ENCODE measurements around the gene ATP5MC2.

The ATP5MC2 gene

DNA sequence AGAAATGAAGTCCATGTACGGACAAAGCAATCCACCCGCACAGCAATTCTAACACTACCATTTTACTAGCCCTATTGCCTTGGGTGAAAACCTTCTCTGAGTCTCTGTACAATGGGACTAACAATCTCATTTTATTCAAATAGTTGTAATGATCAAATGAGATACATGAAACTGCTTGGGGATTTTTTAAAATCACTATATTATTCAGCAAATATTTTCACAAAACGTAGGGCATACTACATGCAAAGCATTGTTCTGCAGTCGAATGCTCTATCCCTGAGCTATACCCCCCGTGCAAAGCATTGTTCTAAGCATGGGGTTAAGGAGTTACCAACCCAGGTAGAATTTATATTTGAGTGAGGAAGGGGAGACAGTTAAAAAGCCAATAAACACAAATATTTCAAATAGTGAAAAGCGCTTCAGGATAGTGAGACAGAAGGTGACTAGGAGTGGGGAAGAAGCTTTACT lies 49.1 kb downstream of the ATP5MC2 start:
- Histone ChIP-seq H3K36me3 (ENCODE audit: insufficient read depth, low read length) (no peaks in the 10 kb centered on the region), H3K9me3 (ENCODE audit: low read length) (no peaks in the 10 kb centered on the region), H3K27me3 (ENCODE audit: insufficient read depth, low read length) (no peaks in the 10 kb centered on the region), H2AFZ (ENCODE audit: low read depth, low read length) (peak overlapping the region; percentile 77), H3K4me3 (ENCODE audit: low read length) (peak overlapping the region; percentile 76), H3K4me1 (ENCODE audit: insufficient read depth, low read length) (peaks cover 22% of the 10 kb centered on the region)

DNA sequence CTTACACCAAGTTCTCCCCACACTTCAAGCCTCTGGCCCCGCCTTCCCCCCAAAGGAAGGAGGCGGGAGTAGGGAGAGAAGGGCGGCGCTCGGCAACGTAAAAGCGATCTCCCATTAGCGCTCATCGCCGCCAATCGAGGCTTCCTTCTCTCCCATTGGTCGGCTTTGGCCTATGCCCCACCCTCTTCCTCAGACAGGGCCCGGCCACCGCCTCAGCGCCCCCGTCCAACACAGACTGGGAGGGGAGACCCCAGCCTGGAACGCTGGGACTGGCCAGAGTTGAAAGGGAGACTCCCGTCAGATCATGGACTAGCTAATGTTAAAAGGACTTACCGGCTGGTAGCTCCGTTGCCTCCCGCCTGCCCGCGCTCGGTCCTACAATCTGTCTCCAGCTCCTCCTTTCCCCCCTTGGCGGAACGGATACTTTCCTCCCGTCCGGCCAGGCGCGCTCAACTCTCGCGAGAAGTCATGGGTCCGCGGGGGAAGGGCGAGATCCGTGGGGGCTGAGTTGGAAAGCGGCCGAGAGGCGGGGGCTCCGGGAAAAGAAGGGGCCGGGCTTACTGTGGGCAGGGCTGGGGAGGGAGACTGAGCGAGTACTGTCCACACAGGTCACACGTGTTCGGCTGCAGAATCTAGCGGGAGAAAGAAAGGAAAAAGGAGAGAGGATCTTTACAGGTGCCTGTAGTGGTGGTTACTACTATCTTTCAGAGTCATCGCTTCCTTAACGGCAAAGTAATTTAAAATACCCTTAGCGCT lies 49.8 kb downstream of the ATP5MC2 start, which contains the start of gene ATF7:
Gene ATF7, minus strand, starts transcription at position 437 of the 756 bp plus-strand sequence. CDS start 25,382 bp downstream, outside the sequence.
- Histone ChIP-seq H3K9me3 (ENCODE audit: low read length) (no peaks in the 10 kb centered on the region), H2AFZ (ENCODE audit: low read depth, low read length) (peak within 1 kb of the TSS; percentile 77), H3K27me3 (ENCODE audit: insufficient read depth, low read length) (no peaks in the 10 kb centered on the region), H3K4me3 (ENCODE audit: low read length) (peak within 1 kb of the TSS; percentile 76), H3K4me1 (ENCODE audit: insufficient read depth, low read length) (peaks cover 22% of the 10 kb centered on the region), H3K36me3 (ENCODE audit: insufficient read depth, low read length) (no peaks in the 10 kb centered on the region)

DNA sequence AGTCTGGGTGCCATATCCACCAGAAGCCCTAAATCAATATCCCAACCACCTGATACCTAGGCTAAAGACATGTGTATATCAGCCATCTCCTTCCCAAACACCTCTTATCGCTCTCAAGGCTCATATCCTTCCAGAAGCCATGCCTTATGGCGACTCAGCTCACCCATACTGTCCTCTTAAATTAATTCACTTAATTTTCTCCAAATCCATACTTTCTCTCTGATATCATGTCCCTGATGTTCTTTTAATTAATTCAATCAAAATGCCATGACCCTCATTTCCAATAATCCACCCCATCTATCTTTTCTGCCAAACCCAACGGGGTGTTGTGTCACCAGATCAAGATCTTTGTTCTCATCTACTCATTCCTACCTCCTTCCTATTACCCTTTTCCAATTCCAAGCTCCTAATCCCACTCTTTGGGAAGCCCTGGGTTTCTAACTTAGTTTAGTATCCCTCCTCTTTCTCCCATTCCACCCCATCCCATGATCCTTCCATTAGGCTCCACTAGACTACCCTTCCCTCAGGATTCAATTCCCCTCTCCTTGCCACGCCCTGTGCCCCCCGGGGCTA lies 50.4 kb downstream of the ATP5MC2 start:
- Histone ChIP-seq H3K9me3 (ENCODE audit: low read length) (no peaks in the 10 kb centered on the region), H3K27me3 (ENCODE audit: insufficient read depth, low read length) (no peaks in the 10 kb centered on the region), H3K36me3 (ENCODE audit: insufficient read depth, low read length) (no peaks in the 10 kb centered on the region), H3K4me3 (ENCODE audit: low read length) (peak overlapping the region; percentile 76), H2AFZ (ENCODE audit: low read depth, low read length) (no peak overlapping the region), H3K4me1 (ENCODE audit: insufficient read depth, low read length) (peaks cover 22% of the 10 kb centered on the region)

DNA sequence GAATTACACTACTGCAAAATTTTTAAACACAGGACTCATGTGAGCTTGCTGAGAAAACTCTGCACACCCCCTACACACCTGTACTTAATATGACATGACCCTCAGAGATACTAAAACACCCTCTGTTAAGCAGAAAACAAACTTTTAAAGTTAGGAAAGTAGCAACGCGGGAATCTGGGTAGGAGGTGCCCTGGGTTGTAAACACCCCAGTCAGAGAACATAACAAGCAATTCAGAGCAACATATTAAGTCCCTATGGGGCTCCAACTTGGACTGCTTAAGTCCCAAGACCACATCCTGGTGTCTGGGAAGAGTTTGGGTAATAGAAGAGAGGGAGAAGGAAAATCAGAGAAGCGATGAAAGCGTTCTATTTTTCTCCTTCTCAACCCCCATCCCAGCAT lies 50.9 kb downstream of the ATP5MC2 start:
- Histone ChIP-seq H3K27me3 (ENCODE audit: insufficient read depth, low read length) (no peaks in the 10 kb centered on the region), H3K36me3 (ENCODE audit: insufficient read depth, low read length) (no peaks in the 10 kb centered on the region), H3K9me3 (ENCODE audit: low read length) (no peaks in the 10 kb centered on the region), H2AFZ (ENCODE audit: low read depth, low read length) (no peak overlapping the region), H3K4me1 (ENCODE audit: insufficient read depth, low read length) (peaks cover 22% of the 10 kb centered on the region), H3K4me3 (ENCODE audit: low read length) (peak overlapping the region; percentile 76)

DNA sequence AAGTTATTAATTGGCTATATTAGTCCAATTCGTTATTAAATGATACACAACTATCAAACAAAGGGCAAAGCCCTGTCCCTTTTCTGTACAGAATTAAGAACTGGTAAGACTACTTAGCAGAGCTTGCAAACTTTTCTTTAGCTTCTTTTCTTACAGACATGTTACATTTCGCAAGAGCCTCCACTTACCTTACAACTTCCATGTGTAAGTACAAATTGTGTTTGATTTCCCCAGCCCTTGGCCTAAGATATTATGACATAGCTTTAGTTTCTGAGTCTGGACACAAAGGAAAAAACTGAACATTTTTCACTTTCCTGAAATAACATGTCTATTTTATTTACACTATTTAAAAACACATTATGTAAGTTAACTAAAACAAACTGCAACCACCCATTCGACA lies 51.4 kb downstream of the ATP5MC2 start:
- H2AFZ ChIP-seq (ENCODE audit: low read depth, low read length) = no peak overlapping the region
- H3K4me1 ChIP-seq (ENCODE audit: insufficient read depth, low read length) = peaks cover 22% of the 10 kb centered on the region
- no peaks in the 10 kb centered on the region for H3K27me3 ChIP-seq (ENCODE audit: insufficient read depth, low read length)
- H3K4me3 ChIP-seq (ENCODE audit: low read length) = peak overlapping the region; percentile 76
- H3K9me3 ChIP-seq (ENCODE audit: low read length) = no peaks in the 10 kb centered on the region
- no peaks in the 10 kb centered on the region for H3K36me3 ChIP-seq (ENCODE audit: insufficient read depth, low read length)

DNA sequence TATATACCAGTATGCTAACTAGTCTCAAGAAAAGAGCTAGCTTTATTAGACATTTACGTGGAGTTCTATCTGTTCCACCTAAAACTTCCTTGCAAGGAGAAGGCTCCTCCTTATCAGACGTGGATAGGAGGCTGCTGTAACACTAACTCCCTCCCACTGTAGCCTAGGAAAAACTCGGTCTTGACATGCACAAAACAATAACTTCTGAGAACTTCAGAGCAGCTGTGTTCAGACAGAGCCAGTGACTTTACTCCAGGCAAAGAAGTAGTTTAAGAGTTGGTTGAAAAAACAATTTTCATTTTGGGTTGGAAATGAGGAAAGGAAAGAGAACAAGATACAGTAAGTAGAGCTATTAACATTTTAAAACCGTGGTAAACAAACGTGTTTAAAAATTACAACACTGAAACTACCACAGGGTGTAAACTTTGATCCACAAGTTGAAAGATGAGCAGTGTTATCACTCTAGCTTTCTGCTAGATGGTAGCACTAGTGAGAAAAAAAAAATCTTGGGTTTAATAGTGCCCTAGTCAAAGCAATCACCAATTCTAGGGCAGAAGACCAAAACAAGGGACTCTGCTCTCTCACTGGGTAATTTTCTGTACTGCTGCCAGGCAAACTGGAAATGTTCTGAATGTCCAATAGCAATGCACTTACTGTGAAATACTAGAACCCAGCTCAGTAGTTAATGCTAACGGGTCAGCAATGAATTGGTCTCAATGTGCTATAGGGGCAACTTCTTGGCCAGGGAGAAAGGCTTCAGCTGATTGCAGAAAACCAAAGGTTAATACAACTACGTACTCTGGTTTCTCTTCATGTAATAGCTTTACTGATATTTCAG lies 52.1 kb downstream of the ATP5MC2 start:
- Histone ChIP-seq H3K4me3 (ENCODE audit: low read length) (peak overlapping the region; percentile 76), H2AFZ (ENCODE audit: low read depth, low read length) (no peak overlapping the region), H3K4me1 (ENCODE audit: insufficient read depth, low read length) (peaks cover 22% of the 10 kb centered on the region), H3K9me3 (ENCODE audit: low read length) (no peaks in the 10 kb centered on the region), H3K27me3 (ENCODE audit: insufficient read depth, low read length) (no peaks in the 10 kb centered on the region), H3K36me3 (ENCODE audit: insufficient read depth, low read length) (no peaks in the 10 kb centered on the region)

DNA sequence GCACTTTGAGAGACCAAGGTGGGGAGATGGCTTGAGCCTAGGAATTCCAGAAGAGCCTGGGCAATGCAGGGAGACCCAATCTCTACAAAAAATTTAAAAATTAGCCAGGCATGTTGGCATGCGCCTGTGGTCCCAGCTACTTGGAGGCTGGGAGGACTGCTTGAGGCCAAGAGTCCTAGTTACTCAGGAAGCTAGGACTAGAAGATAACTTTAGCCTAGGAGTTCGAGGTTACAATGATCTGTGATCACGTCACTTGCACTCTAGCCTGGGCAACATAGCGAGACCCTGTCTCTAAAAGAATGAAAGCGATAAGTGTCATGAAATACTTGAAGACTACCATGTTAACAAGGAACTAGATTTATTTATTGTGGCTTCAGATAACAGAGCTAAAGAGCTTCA lies 53.2 kb downstream of the ATP5MC2 start:
- Histone ChIP-seq H2AFZ (ENCODE audit: low read depth, low read length) (no peak overlapping the region), H3K36me3 (ENCODE audit: insufficient read depth, low read length) (no peaks in the 10 kb centered on the region), H3K9me3 (ENCODE audit: low read length) (no peaks in the 10 kb centered on the region), H3K4me1 (ENCODE audit: insufficient read depth, low read length) (peaks cover 22% of the 10 kb centered on the region), H3K27me3 (ENCODE audit: insufficient read depth, low read length) (no peaks in the 10 kb centered on the region), H3K4me3 (ENCODE audit: low read length) (no peak overlapping the region)

DNA sequence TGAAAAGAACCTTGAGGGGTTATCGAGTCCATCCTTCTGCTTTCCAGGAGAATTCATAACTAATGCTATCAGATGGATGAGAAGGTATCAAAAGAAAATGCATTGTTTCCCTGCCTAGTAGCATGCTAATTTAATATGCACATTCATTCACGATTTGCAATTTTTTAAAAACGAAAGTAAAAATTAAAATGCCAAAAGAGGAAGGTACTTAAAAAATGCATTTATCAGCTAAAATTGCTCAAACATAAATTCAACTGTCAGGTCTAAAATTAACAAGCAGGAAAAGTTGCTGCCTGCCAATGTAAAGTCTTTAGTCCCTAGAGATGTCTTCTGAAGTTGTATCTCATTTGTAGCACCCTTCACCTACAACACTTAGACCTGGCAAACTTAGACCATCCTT lies 57.6 kb downstream of the ATP5MC2 start:
- peaks cover 8% of the 10 kb centered on the region for H3K36me3 ChIP-seq (ENCODE audit: insufficient read depth, low read length)
- no peaks in the 10 kb centered on the region for H3K9me3 ChIP-seq (ENCODE audit: low read length)
- H3K4me3 ChIP-seq (ENCODE audit: low read length) = no peak overlapping the region
- H2AFZ ChIP-seq (ENCODE audit: low read depth, low read length) = no peak overlapping the region
- no peaks in the 10 kb centered on the region for H3K4me1 ChIP-seq (ENCODE audit: insufficient read depth, low read length)
- no peaks in the 10 kb centered on the region for H3K27me3 ChIP-seq (ENCODE audit: insufficient read depth, low read length)

DNA sequence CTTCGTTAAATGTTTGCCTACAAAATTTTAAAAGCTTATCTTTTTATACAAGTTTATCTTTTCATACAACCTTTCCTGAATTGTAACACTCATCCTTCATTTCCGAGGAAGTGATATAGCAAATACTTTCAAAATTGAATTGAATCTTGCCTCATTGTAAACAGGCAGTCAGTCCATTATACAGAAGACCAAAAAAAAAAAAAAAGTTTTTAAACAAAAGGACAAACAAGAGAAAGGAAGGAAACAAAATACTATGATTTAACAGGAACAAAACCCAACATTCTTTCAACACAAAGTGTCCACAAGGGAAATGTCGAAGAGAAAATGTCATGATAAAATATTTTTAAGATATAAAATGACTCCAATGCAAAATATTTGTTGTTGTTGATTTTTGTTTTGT lies 58.2 kb downstream of the ATP5MC2 start:
- Histone ChIP-seq H3K9me3 (ENCODE audit: low read length) (no peaks in the 10 kb centered on the region), H3K27me3 (ENCODE audit: insufficient read depth, low read length) (no peaks in the 10 kb centered on the region), H3K4me1 (ENCODE audit: insufficient read depth, low read length) (no peaks in the 10 kb centered on the region), H3K4me3 (ENCODE audit: low read length) (no peak overlapping the region), H2AFZ (ENCODE audit: low read depth, low read length) (no peak overlapping the region), H3K36me3 (ENCODE audit: insufficient read depth, low read length) (peaks cover 8% of the 10 kb centered on the region)

DNA sequence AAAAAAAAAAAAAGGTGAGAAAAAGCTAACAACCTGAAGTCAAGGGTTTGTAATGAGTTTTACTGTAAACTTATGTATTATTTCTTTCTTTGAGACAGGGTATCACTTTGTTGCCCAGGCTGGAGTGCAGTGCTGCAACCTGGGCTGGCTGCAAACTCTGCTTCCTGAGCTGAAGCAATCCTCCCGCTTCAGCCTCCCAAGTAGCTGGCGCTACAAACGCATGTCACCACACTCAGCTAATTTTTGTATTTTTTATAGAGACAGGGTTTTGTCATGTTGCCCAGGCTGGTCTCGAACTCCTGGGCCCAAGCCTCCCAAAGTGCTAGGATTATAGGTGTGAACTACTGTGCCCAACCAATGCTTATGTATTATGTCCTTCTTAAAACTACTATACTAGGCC lies 58.9 kb downstream of the ATP5MC2 start:
- no peaks in the 10 kb centered on the region for H3K27me3 ChIP-seq (ENCODE audit: insufficient read depth, low read length)
- H3K9me3 ChIP-seq (ENCODE audit: low read length) = no peaks in the 10 kb centered on the region
- H3K36me3 ChIP-seq (ENCODE audit: insufficient read depth, low read length) = peaks cover 8% of the 10 kb centered on the region
- no peak overlapping the region for H3K4me3 ChIP-seq (ENCODE audit: low read length)
- no peaks in the 10 kb centered on the region for H3K4me1 ChIP-seq (ENCODE audit: insufficient read depth, low read length)
- H2AFZ ChIP-seq (ENCODE audit: low read depth, low read length) = no peak overlapping the region

Data from neuron (in vitro differentiated cells).